ENCODE data around the gene LSP1. TPM values are rescaled to one million over a fixed set of nuclear protein-coding genes. Genes with fewer than 3 reads are reported as not detected.

LSP1 gene
- total RNA-seq, 1 donor from 2014 or later, result 41.9 TPM

DNA sequence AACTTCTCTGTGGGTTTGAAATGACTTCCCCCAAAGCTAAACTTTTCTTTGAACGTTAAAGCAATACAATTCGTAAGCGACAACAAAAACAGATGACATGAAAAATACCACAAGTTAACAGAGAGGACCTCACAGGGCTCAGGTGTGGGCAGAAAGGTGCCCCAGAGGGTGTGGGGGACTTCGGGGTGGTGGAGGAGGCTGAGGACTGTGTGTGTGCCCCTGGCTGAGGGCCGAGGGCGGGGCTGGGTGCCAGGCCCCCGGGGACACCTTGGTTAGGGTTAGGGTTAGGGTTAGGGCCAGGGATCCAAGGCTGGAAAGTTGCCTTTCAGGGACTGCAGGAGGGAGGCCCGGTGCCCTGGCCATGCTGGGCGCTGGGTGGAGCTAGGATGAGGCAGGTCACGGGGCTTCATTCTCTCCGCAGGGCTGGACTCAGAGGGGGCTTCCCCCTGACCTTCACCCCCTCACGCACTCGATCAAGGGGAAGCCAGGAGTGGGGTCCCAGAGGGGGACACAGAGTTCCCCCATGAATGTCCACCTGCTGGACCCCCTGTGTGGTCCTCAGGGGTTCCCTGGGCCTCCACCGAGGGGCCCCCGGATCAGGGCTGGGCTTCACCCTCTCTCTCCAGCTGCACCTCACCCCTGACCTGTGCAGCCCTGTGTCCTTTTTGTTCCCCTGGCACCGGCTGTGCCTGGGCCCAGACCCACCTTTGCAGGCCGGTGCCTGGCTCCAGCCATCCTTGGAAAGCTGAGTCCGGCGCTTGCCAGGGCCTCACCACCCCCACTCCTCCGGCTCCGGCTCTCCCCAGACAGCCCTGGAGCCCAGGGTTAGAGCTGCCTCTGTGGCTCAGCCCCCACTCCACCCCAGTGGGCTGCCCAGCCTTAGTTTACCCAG lies 7.1 kb upstream of the LSP1 start:
- H3K9me3 ChIP-seq, result no peaks in the 10 kb centered on the region
- no peaks in the 10 kb centered on the region for H3K4me1 ChIP-seq

DNA sequence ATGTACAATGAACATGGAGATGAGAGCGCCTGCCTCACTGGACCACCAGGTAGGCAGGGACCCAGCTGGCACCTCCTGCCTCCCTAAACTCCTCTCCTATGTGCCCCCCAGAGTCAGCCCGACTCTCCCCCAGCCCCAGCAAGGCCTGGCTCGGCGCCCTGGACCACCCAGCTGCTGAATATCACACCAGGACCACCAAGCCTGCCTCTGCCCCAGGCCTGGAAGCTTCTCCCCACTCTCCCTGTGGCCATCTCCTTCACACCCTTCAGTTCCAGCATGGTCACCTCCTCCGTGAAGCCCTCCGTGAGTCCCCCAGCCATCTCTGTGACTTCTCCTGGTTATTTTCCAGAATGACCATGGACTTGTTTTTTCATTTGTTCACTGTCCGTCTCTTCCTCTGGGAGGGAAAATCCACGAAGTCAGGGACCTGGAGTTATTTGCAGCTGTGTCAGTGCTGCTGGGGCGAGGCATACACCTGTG lies 6.4 kb upstream of the LSP1 start:
- no peaks in the 10 kb centered on the region for H3K9me3 ChIP-seq
- no peaks in the 10 kb centered on the region for H3K36me3 ChIP-seq
- H3K4me3 ChIP-seq, result no peak overlapping the region
- intact Hi-C loops (cut with DNase I), result no loop called here
- TF ChIP-seq, protein P1, sequence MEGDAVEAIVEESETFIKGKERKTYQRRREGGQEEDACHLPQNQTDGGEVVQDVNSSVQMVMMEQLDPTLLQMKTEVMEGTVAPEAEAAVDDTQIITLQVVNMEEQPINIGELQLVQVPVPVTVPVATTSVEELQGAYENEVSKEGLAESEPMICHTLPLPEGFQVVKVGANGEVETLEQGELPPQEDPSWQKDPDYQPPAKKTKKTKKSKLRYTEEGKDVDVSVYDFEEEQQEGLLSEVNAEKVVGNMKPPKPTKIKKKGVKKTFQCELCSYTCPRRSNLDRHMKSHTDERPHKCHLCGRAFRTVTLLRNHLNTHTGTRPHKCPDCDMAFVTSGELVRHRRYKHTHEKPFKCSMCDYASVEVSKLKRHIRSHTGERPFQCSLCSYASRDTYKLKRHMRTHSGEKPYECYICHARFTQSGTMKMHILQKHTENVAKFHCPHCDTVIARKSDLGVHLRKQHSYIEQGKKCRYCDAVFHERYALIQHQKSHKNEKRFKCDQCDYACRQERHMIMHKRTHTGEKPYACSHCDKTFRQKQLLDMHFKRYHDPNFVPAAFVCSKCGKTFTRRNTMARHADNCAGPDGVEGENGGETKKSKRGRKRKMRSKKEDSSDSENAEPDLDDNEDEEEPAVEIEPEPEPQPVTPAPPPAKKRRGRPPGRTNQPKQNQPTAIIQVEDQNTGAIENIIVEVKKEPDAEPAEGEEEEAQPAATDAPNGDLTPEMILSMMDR (IDR thresholded peaks at IDR 0.05), result no peak
- no peaks in the 10 kb centered on the region for H3K27me3 ChIP-seq
- H3K4me1 ChIP-seq, result no peaks in the 10 kb centered on the region
- H3K27ac ChIP-seq, result no peak overlapping the region
- no peak for DNase-seq (ENCODE audit: low spot score in 2 of 2)

More for the DNA sequence above, 7.1 kb upstream of the LSP1 start:
- no peaks in the 10 kb centered on the region for H3K36me3 ChIP-seq
- no peak for DNase-seq (ENCODE audit: low spot score in 2 of 2)
- intact Hi-C loops (cut with DNase I), result no loop called here
- H3K27ac ChIP-seq, result no peak overlapping the region
- no peak overlapping the region for H3K4me3 ChIP-seq
- TF ChIP-seq, protein P1 (IDR thresholded peaks at IDR 0.05), result no peak
- no peaks in the 10 kb centered on the region for H3K27me3 ChIP-seq

DNA sequence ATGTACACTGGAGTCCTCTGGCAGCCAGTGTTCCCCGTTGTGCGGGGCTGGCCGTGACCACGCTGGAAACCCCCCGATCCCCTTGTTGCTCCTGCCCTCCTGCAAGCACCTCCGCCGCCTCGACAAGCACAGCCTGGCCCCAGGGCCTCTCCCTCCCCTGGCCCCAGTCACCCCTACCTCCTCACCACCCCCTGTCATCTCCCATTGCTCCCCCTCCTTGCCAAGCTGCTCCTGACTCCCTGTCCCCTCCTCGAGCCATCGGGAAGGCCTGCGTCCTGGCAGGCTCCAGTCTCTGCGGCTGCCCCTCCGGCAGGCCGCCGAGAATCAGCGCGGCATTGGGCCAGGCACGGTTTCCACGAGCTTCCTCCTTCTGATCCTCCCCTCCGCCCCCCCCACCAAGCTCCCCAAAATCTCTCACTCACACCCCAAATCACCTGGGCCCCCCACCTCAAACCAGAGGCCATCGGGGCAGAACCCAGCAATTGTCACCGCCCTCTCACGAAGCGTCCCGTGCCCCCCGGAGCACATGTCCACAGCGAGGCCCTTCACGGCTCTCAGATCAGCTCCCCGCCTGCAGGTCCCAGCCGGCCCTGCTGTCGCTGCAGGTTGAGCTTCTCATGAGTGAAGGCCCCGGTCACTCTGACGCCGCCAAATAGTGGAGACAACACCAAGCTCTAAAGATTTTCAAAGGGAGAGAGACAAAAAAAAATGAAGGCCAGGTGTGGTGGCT lies 5.7 kb upstream of the LSP1 start:
- intact Hi-C loops (cut with DNase I), result no loop called here
- Histone ChIP-seq H3K27me3 (no peaks in the 10 kb centered on the region), H3K4me3 (no peak overlapping the region), H3K27ac (no peak overlapping the region), H3K36me3 (no peaks in the 10 kb centered on the region), H3K4me1 (no peaks in the 10 kb centered on the region), H3K9me3 (no peaks in the 10 kb centered on the region)
- TF ChIP-seq, protein P1 (IDR thresholded peaks at IDR 0.05), result no peak
- no peak for DNase-seq (ENCODE audit: low spot score in 2 of 2)

- no peak for DNase-seq (ENCODE audit: low spot score in 2 of 2)
- Histone ChIP-seq H3K4me3 (no peak overlapping the region), H3K27ac (no peak overlapping the region), H3K9me3 (no peaks in the 10 kb centered on the region), H3K36me3 (no peaks in the 10 kb centered on the region), H3K4me1 (no peaks in the 10 kb centered on the region), H3K27me3 (no peaks in the 10 kb centered on the region)
- TF ChIP-seq, protein P1 (IDR thresholded peaks at IDR 0.05), result no peak
- intact Hi-C loops (cut with DNase I), result no loop called here
Observed at GRCh38 chr11:1847926-1848639, 4.8 kb upstream of the LSP1 start.

GRCh38 chr11:1848640-1849430 lies 4.0 kb upstream of the LSP1 start:
- DNase-seq (ENCODE audit: low spot score in 2 of 2), result no peak
- Histone ChIP-seq H3K36me3 (no peaks in the 10 kb centered on the region), H3K4me3 (no peak overlapping the region), H3K9me3 (no peaks in the 10 kb centered on the region), H3K4me1 (no peaks in the 10 kb centered on the region), H3K27me3 (no peaks in the 10 kb centered on the region), H3K27ac (no peak overlapping the region)
- TF ChIP-seq, protein P1 (IDR thresholded peaks at IDR 0.05), result no peak
- intact Hi-C loops (cut with DNase I), result no loop called here
